Kidney epithelial cell (primary cell): Measurements from ENCODE around the gene ANKRD12. TPM values are rescaled to one million over a fixed set of nuclear protein-coding genes. Genes with fewer than 3 reads are reported as not detected.

Experiments
- DNase-seq: peaks from one replicate; pipeline ENCODE4 v3.0.0-alpha.2; 2010; ENCODE audit warnings: low read depth
- H3K27me3 ChIP-seq: 2 replicates; pipeline ENCODE4 v1.6.0; 2011; ENCODE audit warnings: low read length; ENCODE audit not compliant: control insufficient read depth, insufficient read depth
- H3K36me3 ChIP-seq: 2 replicates; pipeline ENCODE4 v1.5.1; 2011; ENCODE audit warnings: low read length; ENCODE audit not compliant: control insufficient read depth, insufficient read depth
- H3K4me3 ChIP-seq: 2 replicates; pipeline ENCODE4 v1.5.1; 2011; ENCODE audit warnings: low read depth, mild to moderate bottlenecking, control low read depth, low read length
- CTCF ChIP-seq: IDR thresholded peaks from 2 replicates; pipeline ENCODE4 v1.5.1; 2011; ENCODE audit warnings: mild to moderate bottlenecking, moderate library complexity, low read length, control low read depth, inconsistent platforms; ENCODE audit not compliant: insufficient read depth, poor library complexity, severe bottlenecking
- total RNA-seq: library from RNA; depleted of rRNA; stranded (reverse); fragments of >200 nt; gene quantifications from 2 replicates; pipeline ENCODE4 v1.2.3, GENCODE V29; 2015

ANKRD12 gene
- total RNA-seq, 1 donor from 2014 or later = 11.2 TPM

GRCh38 chr18:9334329-9334972 lies 197.9 kb downstream of the ANKRD12 start, which contains the start of gene TWSG1:
TWSG1 (plus strand) TSS chr18:9334773; CDS start chr18:9337230, 2,457 bp downstream.
- DNase-seq = peak; percentile 61
- peak; percentile 51 for TF ChIP-seq CTCF
- H3K4me3 ChIP-seq = peak within 1 kb of the TSS; percentile 71
- H3K27me3 ChIP-seq = no peaks in the 10 kb centered on the region
- H3K36me3 ChIP-seq = no peaks in the 10 kb centered on the region

- DNase-seq = no peak
- Histone ChIP-seq H3K4me3 (peak overlapping the region; percentile 71), H3K36me3 (no peaks in the 10 kb centered on the region), H3K27me3 (no peaks in the 10 kb centered on the region)
- TF ChIP-seq CTCF = no peak
Observed at GRCh38 chr18:9334973-9335696, 198.6 kb downstream of the ANKRD12 start.

Other genes starting within 250 kb of the ANKRD12 start
- 85.8 and 93.3 TPM in 2 replicates for gene NDUFV2, start 34.1 kb upstream of the ANKRD12 start, total RNA-seq
- gene TWSG1, start 198.0 kb downstream of the ANKRD12 start, total RNA-seq = 22.9 and 25.0 TPM in 2 replicates